Activated T-cell treated with anti-CD3 and anti-CD28 coated beads, Interleukin-2, amount 50 U/mL, for 48 hours (primary cell): ENCODE measurements around the gene KCNJ5.

Experiments
- DNase-seq, 2 experiments: peaks; one replicate each; pipeline ENCODE4 v3.0.0-alpha.2; 2020

KCNJ5 gene

DNA sequence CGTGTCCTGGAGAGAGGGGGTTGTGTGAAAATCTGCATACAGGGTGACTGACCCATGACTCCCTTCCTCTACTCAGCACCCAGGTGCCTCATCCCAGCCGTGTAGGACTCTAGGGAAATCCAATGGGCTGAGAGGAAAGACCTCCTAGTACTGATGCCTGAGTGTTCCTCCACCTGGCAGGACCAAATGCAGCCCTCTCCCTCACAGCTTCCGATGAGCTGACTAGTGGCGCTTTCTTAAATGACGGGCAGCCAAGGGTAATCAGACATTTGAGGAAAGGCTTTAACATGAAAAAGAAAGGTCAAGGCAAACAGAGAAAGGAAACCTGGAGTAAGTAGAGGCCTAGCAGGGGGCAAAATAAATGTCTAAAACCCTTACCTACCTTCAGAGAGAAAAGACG, 19.1 kb upstream of the KCNJ5 start:
- DNase-seq, result no peak

DNA sequence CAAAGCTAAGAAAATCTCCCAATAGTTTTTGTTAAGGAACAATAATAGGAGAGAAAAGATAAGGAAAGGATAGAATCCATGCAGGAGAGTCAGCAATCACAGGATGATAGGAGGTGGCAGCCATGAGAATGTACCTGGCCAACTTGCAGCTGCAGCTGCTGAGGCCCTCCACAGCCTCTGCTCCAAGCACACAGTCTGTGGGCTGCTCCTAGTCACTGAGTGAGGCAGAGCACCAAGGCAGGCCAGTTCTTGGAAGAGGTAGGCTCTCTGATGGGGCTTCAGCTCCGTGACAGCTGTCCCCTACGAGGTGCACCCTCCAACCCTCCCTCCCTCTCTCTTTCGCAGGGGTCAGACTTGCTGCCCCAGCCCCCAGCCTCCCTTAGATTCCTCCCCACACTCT, 18.6 kb upstream of the KCNJ5 start:
- no peak for DNase-seq

DNA sequence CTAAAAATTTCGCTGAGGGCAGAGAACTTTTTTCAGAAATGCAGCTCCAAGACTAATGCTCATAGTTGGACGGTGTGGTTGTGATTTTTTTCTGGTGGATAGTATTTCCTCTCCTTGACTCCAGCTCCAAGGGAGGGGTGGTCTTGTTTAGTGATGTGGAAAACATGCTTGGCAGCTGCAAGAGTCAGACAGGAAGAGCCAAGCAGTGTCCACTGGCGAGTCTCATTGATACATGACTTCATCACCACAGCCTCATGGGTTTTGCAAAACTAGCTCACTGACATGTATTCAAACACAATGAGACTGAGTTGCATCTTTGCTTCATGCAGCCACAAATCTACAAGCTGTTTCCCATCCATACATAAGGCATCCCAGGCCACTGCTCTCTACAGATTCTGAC, 16.7 kb upstream of the KCNJ5 start:
- no peak for DNase-seq

DNA sequence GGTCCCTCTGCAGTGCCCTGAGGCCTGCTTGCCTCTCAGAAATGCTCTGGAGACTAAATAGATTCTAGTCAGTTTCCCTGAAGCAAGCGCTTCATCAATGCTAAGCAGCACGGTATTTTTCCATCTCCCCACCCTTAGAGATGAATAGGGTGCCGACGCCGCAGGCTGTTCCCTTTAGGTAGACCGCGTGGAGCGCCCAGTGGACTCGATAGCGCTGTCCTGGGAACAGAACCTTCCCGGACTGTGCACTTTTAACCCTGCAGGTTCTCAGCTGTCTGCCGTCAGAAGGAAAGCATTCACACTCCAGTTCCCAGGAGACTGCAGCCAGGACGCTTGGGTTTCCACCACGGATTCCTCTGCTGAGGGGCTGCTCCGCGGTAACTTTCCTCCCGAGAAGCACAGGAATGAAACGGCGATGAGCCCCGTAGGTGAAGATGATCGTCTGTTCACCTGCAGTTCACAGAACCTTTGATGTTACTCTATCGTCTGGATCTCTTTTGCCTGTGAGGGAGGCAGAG, 15.0 kb upstream of the KCNJ5 start:
- DNase-seq, result no peak

DNA sequence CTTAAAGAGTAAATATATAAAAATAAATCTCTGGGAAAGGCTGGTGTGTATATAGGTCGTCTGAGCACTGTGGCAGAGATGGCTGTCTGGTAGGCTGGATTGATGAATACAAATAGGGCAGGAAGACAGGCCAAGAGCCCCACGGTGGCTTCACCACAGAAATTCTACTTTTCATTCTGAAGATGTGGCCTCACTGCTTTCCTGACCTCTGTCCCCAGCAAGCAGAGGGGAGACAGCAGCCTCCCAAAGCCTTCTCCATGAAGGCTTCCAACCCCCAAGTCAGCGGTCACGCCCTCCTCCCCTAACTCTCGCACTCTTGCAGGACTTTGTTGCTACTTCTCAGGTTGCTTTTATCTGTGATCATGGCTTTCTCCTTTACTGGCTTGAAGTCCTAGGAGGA, 13.4 kb upstream of the KCNJ5 start:
- DNase-seq, result no peak

DNA sequence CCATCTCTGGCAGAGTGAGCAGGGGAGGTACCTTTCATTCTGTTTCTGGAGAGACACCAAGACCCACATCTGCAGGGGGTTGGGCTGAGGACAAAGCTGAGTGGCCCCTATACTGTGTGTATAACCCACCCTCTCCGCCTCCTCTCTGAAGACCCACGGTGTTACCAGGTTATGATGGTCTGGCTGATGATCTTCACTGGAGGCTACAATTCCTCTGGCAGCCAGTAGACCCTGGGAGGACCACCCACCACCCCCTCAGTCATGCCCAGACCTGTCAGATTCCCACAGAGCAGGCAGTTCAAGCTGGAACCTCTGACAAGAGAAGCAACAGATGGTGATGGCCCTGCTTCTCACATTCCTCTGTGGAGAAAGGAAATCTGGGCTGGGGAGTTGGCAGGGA, 12.7 kb upstream of the KCNJ5 start:
- DNase-seq, result no peak

- DNase-seq, result no peak
Observed at GRCh38 chr11:128879817-128880216, 11.3 kb upstream of the KCNJ5 start.

DNA sequence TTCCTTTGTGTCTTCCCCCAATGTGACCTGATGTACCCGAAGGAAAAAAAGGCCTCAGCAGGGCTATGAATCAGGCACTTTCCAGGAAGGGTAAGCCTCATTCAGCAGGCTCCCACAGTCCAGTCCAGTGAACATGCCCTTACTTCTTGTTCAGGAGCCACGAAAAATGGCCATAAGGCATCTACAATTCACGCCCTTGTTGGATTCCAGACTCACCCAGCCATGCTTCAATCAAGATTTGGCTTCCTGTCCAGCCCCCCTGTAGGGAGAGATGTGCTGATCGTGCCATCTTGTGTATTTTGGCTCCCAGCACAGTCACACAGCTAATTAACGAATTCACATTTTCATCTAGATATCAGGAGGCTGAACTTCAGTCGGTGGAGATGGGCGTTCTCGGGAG, 9.9 kb upstream of the KCNJ5 start:
- no peak for DNase-seq

DNA sequence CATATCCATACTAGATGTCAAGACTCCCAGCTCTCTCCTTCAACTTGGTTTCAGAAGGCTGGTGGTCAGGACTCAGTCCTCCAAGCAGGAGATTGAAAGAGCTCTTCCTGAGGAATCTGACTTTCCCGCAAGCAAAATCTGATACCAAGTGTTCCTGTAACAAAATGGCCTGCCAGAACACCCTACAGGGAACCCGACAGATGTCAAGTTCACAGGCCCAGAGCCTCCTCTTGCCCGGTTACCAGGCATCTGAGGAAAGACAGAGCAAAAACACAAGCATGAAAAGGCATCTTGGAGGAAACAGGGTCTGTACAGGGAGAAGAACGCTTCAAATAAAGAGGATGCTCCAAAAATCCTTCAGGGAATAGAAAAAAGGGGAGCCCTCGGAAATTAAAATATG, 8.7 kb upstream of the KCNJ5 start:
- DNase-seq, result no peak

DNA sequence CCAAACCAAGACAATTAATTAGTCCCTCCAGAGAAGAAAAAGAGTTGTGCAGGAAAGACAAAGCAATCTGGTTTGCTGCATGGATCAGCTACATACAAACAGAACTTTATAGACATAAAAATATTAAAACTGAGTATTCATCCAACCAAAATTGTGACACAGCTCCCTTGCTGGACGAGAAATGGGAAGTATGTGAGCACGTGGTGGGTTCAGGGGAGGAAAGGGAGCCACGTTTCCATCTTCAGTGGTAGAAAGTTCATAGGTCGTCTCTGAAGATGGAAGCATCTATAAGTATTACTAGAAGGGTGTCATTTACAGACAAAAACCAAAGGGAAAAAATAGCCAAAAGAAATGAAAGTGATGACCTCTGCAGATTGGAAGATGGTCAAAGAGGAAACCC, 7.1 kb upstream of the KCNJ5 start:
- DNase-seq, result no peak

GRCh38 chr11:128884703-128885338, 6.3 kb upstream of the KCNJ5 start:
- DNase-seq, result peak; percentile 53 to 68

- DNase-seq, result no peak
Observed at GRCh38 chr11:128886406-128887124, 4.6 kb upstream of the KCNJ5 start.

DNA sequence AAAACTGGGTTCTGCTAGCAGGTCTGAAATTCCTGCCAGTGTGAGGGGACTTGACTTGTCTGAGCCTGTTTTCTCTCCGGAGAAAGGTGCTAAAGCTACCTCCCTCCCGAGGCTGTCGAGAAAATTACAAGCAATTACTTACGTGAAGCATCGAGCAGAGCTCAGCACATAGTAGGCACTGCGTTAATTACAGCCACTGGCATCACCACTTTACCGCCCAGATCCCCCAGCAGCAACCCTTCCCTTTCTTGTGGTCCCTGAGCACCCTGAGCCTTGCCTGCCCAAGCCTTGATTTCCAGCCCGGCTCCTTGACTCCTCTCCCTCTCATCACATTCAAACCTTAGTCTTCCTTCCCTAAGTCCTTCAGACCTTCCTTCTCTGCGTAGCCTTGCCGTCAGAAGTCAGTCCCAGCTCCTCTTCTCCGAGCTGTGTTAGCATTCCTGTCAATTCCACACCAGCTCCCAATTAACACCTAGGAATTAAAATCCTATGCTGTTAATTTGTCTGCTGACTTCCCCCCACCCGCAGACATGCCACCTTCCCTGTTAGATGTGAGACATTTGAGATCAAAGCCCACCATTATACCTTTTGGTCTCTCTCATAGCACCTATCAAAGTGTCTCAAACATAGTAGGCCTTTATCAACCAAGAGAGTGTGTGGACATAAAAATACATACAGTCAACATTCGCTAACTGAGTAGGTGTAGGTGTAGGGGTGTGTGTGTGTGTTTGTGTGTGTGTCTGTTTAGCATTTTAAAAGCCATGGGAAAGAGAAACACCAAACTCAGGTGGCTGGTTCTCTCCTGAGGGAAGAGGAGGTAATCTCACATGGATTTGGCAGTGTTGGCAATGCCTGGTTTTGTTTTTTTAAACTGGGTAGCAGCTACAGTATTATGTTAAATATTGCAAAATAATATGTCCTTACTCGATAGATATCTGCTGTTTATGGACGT, 2.8 kb upstream of the KCNJ5 start:
- DNase-seq, result no peak

DNA sequence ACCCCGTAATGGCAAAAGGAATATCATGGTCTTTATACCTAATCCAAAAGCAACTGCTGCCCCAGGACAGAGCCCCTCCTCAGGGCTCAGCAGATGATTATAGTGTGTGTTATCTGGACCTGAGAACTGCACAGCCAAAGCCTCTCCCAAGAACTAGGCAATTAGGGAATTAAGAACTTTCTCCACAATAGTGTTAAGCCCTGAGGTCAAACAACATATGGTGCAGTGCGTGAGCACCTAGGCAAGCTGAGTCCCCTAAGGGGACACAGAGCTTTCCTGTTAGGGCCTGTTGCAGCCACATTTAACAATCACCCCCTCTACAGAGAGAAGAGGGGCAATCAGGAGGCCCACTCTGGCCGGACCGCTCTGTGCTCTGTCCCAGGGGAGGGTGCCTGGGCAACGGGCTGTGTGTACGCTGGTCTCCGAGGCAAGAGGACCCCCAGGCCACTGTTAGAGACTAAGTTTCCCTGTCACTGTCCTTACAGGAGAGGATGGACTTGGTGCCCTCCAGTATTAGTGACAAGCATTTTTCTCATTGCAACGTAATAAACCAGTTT, 1.4 kb upstream of the KCNJ5 start:
- DNase-seq, result no peak

DNA sequence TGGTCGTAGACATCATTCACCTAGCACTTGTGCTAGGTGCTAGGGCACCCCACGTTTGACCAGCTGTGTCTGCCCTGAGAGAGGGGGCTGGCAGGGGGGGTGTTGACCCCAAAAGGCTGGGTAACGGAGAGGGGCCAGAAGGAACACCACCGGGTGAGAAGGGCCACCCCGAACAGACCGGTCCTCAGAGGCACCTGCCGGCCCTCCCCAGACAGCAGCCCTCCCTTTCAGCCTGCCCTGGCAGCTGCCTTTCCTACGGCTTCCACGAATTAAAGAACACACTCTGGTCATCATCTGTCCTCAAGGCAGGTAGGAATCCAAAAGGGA, 977 bp upstream of the KCNJ5 start:
- no peak for DNase-seq

DNA sequence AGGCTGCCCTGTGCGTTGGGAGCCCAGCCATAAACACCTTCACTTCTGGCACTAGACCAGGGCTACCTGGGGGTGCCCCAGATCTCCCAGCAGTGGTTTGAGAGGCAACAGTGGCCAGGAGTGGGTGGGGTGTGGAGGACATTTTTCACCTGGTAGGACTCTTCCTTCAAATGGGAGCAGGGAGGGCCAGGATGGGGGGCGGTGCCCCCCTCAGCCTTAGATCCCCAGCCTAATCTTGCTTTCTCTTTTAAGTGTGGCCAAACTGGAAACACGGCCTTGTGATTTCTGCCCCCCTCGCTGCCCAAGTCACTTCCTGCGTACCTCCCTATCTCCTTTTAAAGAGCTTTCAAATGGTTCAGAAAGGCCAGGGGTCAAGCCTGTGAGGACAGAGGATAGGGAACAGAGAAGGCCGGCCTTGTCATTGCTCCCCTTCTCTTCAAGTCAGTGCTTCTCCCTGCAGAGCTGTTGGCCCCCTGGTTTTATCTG, 800 bp downstream of the KCNJ5 start:
- no peak for DNase-seq

GRCh38 chr11:128892866-128893565, 1.9 kb downstream of the KCNJ5 start:
- no peak for DNase-seq

DNA sequence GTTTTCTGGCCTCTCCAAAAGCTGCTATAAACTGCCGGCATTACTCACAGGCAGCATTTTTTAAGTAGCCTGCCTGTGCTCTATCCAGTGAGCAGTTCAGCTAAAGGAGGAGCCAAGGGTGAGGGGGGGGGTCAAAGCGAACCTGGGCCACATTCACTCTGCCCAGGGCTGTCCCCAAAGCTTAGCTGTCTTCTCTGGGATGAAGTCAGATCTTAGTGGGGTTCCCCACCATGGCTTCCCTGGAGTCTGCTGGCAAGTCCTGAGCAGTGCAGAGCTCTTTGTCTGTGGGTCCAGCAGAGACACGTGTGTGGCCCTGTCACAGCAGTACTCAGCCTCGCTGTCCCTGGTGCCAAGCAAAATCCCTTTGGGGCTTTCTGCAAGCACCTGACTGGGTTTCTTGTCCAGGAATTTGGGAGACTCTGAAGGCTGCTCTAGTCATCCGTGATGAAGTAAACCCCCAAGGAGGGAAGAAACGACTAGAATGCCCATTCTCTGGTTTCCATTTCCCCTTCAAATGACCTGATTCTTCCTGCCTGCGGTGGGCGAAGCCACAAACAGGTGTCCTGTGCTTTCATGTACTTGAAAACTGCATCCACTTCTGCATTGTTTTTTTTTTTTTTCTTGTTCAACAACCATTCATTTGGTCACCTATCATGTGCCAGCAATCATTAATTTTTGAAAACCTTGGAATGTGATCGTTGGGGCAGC, 2.6 kb downstream of the KCNJ5 start:
- no peak for DNase-seq

- no peak for DNase-seq
Observed at GRCh38 chr11:128894286-128894681, 3.1 kb downstream of the KCNJ5 start.

DNA sequence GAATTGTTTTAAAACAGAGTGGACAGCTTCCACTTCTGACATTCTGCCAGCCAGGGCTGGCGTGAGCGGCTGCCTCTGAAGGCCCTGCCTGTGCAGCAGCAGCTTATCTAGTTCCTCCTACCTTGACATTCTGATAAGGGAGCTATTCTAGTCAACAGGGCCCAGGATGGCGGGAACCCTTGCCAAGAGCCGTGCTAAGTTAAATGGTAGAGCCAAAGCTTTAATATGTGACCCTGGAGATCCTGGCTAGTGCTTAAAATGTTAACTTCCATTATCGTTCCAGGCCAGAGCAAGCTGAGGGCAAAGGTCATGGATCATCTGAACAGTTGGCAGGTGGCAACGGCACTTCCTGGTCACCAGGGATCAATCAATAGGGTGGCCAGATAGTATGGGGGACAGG, 3.5 kb downstream of the KCNJ5 start:
- DNase-seq, result no peak

DNA sequence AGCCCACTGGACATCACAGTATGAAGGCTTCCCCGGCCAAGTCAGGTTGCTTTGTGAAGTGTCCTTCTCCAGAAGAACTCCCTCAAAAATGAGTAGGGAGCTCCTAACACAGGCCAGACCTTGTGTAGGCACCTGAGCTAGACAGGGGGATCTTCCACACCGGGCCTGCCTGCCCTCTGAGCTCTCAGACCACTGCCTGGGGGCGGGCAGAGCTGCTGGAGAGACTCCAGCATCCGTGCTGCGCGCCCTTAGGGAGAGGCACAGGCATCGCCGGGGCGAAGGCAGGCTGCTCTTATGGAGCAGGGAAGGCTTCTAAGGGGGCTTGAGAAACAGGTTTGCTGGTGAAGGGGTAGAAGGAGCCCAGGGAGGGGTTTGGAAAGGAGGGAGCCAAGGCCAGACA, 4.4 kb downstream of the KCNJ5 start:
- no peak for DNase-seq

GRCh38 chr11:128896356-128896755, 5.2 kb downstream of the KCNJ5 start:
- no peak for DNase-seq
